Left kidney (tissue), 1 donor: Measurements from ENCODE around the gene RPS6KA3. TPM values are rescaled to one million over a fixed set of nuclear protein-coding genes. Genes with fewer than 3 reads are reported as not detected.

Source experiments
- polyA plus RNA-seq: library from polyadenylated mRNA; unstranded; fragments of 120-200 nt; gene quantifications from one replicate; pipeline ENCODE4 v1.2.1, GENCODE V29; 2013; ENCODE audit not compliant: insufficient read length

Gene RPS6KA3
- polyA plus RNA-seq, 1 donor, result 36.1 TPM

Other genes with a start within 250 kb of the RPS6KA3 start
- 5.1 TPM for gene MAP7D2, start 150.0 kb downstream of the RPS6KA3 start, polyA plus RNA-seq
- gene EIF1AX, start 125.1 kb downstream of the RPS6KA3 start, polyA plus RNA-seq, result 97.2 TPM